Omental fat pad (tissue), 4 donors: Measurements from ENCODE around the gene GBX2. TPM values are rescaled to one million over a fixed set of nuclear protein-coding genes. Genes with fewer than 3 reads are reported as not detected.
A peak's percentile ranks its signal among the peaks of the same experiment; 100 is the strongest.

ENCODE experiments used
- ATAC-seq: fragments of 150-250 bp; one replicate; pipeline ENCODE4 v1.9.1; 2016; ENCODE audit warnings: mild to moderate bottlenecking, moderate library complexity; ENCODE audit not compliant: low FRiP score
- DNase-seq: peaks from one replicate; pipeline ENCODE4 v3.0.0-alpha.2; 2019; ENCODE audit warnings: low spot score
- total RNA-seq, 4 donors: library from RNA; depleted of rRNA; stranded (reverse); fragments of >200 nt; gene quantifications; one replicate each; pipeline ENCODE4 v1.1.0, GENCODE V29; 2016
- TF ChIP-seq, protein P1 (sequence below), 3 donors: fragments of 450-650 bp; IDR thresholded peaks; one replicate each; pipeline ENCODE4 v1.5.1; 2016 to 2017; ENCODE audit warnings: antibody characterized with exemption in 3 of 3, mild to moderate bottlenecking in 3 of 3, moderate library complexity in 2 of 3

Gene GBX2
- total RNA-seq, 4 donors from 2014 or later, result not detected

DNA sequence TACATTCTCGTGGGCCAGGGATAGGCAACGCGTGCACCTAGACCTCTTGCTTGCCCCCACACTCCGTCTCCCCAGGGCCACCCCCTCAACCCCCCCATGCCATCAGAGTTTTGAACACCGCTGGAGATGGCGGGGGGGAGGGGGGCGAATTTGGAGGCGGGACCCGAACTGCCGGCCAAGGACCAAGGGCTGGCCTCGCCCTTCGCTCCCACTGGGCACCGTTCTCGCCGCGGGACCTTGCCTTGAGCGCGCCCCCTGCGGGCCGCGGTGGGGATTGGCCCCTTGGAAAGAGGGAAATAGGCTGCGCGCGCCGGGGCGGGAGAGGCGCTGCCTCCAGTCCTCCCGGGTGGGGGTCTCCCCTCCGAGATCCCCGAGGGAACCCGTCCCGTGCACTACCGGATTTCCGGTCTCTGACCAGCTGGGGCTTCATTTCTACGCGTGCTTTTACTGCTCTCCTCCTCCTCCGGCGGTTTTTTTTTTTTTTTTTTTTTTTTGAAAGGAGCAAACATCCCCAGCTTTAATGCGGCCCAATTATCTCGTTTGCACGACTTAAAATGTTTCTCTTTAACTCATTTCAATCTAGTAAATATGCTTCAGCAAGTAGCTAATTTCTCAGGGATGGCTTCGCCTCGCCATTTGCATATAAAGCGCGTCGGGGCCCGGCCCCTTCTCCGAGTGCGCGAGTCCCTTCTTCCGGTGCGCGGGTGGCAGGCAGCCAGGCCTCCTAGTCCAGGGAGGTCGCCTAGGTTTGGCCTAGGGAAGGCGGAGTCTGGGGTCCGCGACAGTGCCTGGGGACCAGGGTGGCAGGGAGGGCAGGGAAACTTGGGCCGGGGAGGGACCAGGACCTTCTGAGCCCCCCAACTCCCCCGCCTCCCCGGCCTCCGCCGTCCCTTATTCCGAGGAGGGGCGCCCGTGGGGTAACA lies 10.0 kb upstream of the GBX2 start:
- ATAC-seq, result peak; percentile 54

DNA sequence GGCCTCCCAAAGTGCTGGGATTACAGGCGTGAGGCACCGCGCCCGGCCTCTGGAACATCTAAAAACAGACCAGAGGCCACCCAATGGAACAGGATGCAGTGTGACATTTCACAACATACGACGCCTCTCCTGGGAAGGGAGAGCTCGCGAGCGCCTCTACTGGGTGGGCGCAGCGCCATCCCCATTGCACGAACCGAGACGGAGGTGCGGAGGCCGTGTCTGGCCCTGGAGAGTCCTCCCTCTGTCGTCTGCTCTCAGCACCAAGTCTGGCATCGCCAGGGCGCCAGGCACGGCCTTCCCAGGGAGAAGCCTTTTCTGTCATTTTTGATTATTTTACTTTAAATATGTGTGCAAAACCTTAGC lies 9.4 kb upstream of the GBX2 start:
- ATAC-seq, result peak; percentile 37
- no peak for DNase-seq
- TF ChIP-seq, protein P1, sequence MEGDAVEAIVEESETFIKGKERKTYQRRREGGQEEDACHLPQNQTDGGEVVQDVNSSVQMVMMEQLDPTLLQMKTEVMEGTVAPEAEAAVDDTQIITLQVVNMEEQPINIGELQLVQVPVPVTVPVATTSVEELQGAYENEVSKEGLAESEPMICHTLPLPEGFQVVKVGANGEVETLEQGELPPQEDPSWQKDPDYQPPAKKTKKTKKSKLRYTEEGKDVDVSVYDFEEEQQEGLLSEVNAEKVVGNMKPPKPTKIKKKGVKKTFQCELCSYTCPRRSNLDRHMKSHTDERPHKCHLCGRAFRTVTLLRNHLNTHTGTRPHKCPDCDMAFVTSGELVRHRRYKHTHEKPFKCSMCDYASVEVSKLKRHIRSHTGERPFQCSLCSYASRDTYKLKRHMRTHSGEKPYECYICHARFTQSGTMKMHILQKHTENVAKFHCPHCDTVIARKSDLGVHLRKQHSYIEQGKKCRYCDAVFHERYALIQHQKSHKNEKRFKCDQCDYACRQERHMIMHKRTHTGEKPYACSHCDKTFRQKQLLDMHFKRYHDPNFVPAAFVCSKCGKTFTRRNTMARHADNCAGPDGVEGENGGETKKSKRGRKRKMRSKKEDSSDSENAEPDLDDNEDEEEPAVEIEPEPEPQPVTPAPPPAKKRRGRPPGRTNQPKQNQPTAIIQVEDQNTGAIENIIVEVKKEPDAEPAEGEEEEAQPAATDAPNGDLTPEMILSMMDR (IDR thresholded peaks at IDR 0.05), result no peak

More for the DNA sequence above, 10.0 kb upstream of the GBX2 start:
- peak; percentile 38 for DNase-seq
- TF ChIP-seq, protein P1 (IDR thresholded peaks at IDR 0.05), result peak in 1 of 3 donors; percentile 41

DNA sequence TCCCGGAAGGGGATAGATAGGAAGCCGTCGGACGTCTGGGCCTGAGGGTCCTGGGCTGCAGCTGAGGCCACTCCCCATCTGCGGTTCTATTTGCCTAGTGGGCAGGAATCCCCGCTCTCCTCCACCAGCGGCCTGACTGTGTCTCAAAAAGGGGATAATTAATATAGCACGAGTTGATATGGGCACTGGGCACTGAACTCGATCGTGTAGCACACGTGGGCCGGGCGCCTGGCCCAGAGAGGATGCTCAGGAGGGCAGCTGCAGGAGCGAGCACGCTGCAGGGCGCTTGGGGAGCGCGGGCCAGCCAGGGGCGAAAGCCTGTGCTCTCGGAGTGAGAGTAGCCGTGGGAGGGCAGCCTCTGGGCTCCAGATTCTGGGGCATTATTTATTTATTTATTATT lies 8.8 kb upstream of the GBX2 start:
- TF ChIP-seq, protein P1 (IDR thresholded peaks at IDR 0.05), result no peak
- ATAC-seq (no peak), DNase-seq (no peak)

DNA sequence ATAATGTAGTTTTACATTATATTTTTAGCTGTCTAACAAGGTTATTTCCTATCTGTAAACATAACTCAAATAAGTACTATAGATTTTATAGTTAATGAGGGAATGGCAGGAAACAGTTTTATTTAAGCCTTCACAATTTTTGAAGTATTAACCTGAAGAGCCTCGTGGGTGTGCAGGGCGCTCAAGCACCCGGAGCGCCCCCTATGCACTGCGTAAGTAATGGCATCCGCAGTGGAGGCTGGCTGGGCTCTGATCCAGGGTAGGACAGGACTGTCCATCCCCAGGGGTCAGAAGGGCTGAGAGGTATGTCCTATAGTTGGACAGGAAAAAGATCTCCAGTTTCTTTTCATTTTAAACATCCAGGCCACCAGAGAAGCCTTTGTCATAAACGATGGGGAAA lies 8.2 kb upstream of the GBX2 start:
- DNase-seq (no peak), ATAC-seq (no peak)
- TF ChIP-seq, protein P1 (IDR thresholded peaks at IDR 0.05), result no peak

DNA sequence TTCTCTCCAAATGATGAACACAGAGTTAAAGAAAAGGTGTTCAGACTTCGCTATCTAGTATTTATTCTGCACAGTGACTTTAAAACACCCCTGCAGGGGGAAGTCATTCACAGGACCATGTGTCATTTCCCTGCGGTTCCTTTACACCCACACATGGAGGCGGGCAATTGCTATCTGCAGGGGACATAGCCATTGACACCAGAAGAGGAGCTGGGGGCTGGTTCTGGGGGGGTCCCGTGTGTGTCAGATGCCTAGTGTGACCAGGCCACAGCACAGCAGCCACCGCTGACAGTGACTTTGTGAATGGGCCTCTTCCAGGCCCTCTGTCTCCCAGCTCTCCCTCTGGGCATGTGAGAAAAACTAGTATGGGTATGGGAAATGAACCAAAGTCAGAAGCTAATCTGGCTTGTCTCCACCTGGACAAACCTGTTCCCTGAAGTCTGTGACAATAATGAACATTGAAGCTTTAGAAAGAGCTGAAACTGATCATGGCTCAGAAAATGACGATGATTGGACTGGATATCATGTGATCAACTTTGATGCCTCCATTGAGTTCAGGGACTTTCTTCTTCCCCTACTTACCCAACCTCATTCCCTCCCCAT lies 7.5 kb upstream of the GBX2 start:
- DNase-seq, result no peak
- no peak for ATAC-seq
- TF ChIP-seq, protein P1 (IDR thresholded peaks at IDR 0.05), result no peak

DNA sequence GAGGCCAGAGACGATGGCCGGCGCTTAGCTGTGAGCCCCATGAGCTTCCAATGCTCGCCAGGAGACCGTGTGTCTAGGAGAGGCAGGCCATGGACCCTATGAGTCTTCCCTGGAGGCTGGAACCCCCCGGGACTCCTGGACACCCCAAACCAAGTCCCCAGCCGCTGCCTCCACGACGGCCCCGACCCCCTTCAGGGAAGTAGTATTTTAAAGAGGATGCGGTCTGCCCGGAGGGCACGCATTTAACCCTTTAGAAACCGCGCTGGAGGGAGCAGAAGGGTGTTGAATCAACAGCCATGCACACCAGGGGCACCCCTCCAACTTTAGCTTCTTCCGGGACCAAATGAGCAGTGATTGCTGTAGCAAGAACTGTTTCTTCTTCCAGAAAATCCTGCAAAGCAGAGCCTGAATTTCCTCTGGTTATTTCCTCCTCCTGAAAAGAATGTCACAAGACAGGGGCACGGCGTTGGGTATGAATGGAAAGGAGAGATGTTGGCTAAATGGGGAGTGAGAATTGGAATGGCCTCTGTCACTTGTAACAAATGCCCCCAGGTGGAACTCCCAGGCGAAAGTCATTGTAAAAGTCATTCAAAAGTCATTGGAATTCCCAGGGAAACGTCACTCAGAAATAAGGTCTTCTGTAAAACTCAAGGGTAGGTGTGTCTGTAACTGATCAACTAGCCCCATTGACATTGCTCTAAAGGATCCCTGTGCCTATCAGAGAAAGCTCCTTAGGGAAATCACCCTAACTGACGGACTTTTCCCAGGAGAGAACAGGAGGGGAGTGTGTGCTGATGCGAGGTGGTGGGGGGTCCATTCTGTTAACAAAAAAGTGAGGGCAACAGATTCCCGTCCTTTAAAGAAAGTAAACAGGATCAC lies 5.8 kb upstream of the GBX2 start:
- DNase-seq (no peak), ATAC-seq (no peak)
- TF ChIP-seq, protein P1 (IDR thresholded peaks at IDR 0.05), result no peak
